ENCODE data around the gene ARHGEF7. TPM values are rescaled to one million over a fixed set of nuclear protein-coding genes. Genes with fewer than 3 reads are reported as not detected.

Gene ARHGEF7
- total RNA-seq, 1 donor from 2014 or later = 155 TPM

- no peak for DNase-seq (ENCODE audit: low read depth, low spot score)
Observed at GRCh38 chr13:111111376-111111937, 3.7 kb upstream of the ARHGEF7 start.

GRCh38 chr13:111112196-111112595, 2.9 kb upstream of the ARHGEF7 start:
- DNase-seq (ENCODE audit: low read depth, low spot score) = no peak

GRCh38 chr13:111114362-111115060, 599 bp upstream of the ARHGEF7 start:
- no peak for DNase-seq (ENCODE audit: low read depth, low spot score)

GRCh38 chr13:111115965-111116521, 933 bp downstream of the ARHGEF7 start:
- no peak for DNase-seq (ENCODE audit: low read depth, low spot score)

- no peak for DNase-seq (ENCODE audit: low read depth, low spot score)
Observed at GRCh38 chr13:111116856-111117255, 1.7 kb downstream of the ARHGEF7 start.

- no peak for DNase-seq (ENCODE audit: low read depth, low spot score)
Observed at GRCh38 chr13:111117289-111117688, 2.2 kb downstream of the ARHGEF7 start.

GRCh38 chr13:111117961-111118360, 2.9 kb downstream of the ARHGEF7 start:
- DNase-seq (ENCODE audit: low read depth, low spot score) = no peak

- no peak for DNase-seq (ENCODE audit: low read depth, low spot score)
Observed at GRCh38 chr13:111118898-111119607, 3.9 kb downstream of the ARHGEF7 start.

- no peak for DNase-seq (ENCODE audit: low read depth, low spot score)
Observed at GRCh38 chr13:111119966-111120365, 4.9 kb downstream of the ARHGEF7 start.

- DNase-seq (ENCODE audit: low read depth, low spot score) = no peak
Observed at GRCh38 chr13:111120422-111120821, 5.3 kb downstream of the ARHGEF7 start.

GRCh38 chr13:111120913-111121312, 5.8 kb downstream of the ARHGEF7 start:
- no peak for DNase-seq (ENCODE audit: low read depth, low spot score)

- DNase-seq (ENCODE audit: low read depth, low spot score) = no peak
Observed at GRCh38 chr13:111121506-111121905, 6.4 kb downstream of the ARHGEF7 start.

- DNase-seq (ENCODE audit: low read depth, low spot score) = no peak
Observed at GRCh38 chr13:111122056-111122455, 6.9 kb downstream of the ARHGEF7 start.

GRCh38 chr13:111122631-111123030, 7.5 kb downstream of the ARHGEF7 start:
- no peak for DNase-seq (ENCODE audit: low read depth, low spot score)

GRCh38 chr13:111123221-111123620, 8.1 kb downstream of the ARHGEF7 start:
- DNase-seq (ENCODE audit: low read depth, low spot score) = no peak

GRCh38 chr13:111123649-111124048, 8.5 kb downstream of the ARHGEF7 start:
- no peak for DNase-seq (ENCODE audit: low read depth, low spot score)

GRCh38 chr13:111126509-111126908, 11.4 kb downstream of the ARHGEF7 start:
- no peak for DNase-seq (ENCODE audit: low read depth, low spot score)

GRCh38 chr13:111129465-111130115, 14.5 kb downstream of the ARHGEF7 start:
- no peak for DNase-seq (ENCODE audit: low read depth, low spot score)

GRCh38 chr13:111130116-111130508, 15.0 kb downstream of the ARHGEF7 start:
- no peak for DNase-seq (ENCODE audit: low read depth, low spot score)

GRCh38 chr13:111131048-111131447, 15.9 kb downstream of the ARHGEF7 start:
- DNase-seq (ENCODE audit: low read depth, low spot score) = no peak

- no peak for DNase-seq (ENCODE audit: low read depth, low spot score)
Observed at GRCh38 chr13:111131611-111132010, 16.5 kb downstream of the ARHGEF7 start.

GRCh38 chr13:111132948-111133347, 17.8 kb downstream of the ARHGEF7 start:
- no peak for DNase-seq (ENCODE audit: low read depth, low spot score)

Data from pulmonary artery endothelial cell (primary cell).